T-helper 9 cell (primary cell): ENCODE data around the gene PPP2R5E.
"Not testable (repeated sequence)": the region's sequence is repeated elsewhere in the genome, so short reads cannot be mapped to it uniquely, and the experiment has no call there.

Source experiments
- DNase-seq: peaks from one replicate; pipeline ENCODE4 v3.0.0-alpha.2; 2020
- total RNA-seq, 2 donors: gene quantifications; one replicate each; lab custom pipeline; 2026; lab: John Stamatoyannopoulos, UW

PPP2R5E gene
- total RNA-seq = 40.5 to 51.1 reads per million in 2 donors

DNA sequence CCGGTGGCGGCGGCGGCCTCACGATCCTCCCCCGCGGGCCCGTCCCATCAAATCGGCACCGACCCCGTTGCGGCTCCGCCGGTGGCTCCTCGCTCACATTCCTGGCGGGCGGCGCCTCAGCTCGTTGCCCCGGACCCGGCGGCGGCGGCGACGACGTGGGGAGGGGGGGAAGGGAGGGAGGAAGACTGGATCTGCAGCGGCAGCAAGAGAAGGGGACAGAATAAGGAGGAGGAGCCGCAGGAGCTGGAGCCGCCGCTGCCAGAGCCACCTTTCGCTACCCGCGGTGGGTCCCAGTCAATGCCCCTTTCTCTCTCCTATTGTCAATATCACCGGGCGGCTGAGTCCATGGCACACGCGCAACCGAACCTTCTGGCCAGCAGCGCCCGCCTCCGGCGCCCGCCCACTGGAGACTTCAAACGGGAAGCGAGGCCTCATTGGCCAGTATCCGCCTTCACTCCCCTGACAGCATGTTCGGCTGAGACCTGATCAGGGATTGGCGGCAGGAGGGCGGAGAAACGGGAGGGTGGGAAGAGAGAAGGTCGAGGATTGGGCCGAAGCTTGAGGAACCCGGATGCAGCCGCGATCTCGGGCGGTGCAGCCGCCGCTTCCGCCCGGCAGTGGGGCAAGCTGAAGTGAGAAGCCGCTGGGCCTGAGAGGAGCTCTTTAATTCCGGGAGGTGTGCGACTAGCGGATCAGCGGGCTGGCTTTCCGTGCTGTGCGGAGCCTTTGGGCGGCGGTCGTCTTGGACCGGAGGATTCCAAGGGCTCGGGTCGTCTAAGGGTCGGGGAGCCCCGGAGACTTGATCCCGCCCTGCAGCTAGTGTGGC lies at the start of gene PPP2R5E:
TSS of gene PPP2R5E (minus strand) at position 378 of the 826 bp plus-strand sequence. CDS start 3,692 bp downstream, outside the sequence.
- peak; percentile 93 for DNase-seq

DNA sequence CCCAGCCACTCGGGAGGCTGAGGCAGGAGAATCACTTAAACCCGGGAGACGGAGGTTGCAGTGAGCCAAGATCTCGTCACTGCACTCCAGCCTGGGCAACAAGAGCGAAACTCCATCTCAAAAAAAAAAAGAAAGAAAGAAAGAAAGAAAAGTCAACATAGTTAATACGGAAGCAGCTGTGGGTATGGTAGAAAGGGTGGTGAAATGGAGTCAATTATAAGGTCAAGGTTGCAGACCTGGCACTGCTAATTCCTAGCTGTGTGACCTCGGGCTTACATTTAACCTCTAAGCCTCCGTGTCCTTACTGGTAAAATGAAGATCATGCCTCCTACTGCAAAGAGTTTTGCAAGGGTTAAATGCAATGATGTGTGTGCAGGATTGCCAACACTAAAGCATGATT lies 39.9 kb upstream of the PPP2R5E start:
- not testable (repeated sequence) for DNase-seq

DNA sequence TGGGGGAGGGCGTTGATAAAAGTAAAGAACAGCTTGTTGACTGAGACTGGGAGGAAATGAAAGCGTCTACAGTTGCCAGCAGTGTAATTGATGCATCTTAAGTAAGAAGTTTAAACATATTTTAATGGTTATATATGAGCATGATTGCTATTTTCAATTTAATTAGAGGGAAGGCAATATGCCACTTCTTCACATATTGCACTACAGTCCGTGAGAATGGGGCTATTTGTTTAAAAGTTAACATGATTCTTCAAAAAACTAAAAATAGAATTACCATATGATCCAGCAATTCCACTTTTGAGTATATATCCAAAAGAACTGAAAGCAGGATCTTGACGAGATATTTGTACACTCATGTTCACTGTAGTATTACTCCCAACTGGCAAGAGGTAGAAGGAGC lies 38.3 kb upstream of the PPP2R5E start:
- DNase-seq = no peak

DNA sequence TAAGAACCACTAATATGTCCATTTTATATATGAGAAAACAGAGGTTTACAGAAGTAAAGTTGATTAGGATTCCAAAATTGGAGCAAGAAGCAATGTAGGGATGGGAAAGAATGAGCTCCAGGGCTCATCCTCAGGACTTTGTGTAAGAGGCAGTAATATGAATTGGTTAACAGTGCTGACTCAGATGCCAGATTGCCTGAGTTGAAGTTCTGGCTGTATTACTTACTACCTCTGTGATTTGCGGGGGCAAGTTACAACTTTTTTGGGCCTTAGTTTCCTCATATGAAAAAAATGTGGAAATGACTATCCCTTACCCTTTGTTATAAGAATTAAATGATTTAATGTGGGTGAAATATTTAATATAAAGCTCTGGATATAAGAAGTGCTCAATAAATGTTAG lies 35.1 kb upstream of the PPP2R5E start:
- DNase-seq = no peak

DNA sequence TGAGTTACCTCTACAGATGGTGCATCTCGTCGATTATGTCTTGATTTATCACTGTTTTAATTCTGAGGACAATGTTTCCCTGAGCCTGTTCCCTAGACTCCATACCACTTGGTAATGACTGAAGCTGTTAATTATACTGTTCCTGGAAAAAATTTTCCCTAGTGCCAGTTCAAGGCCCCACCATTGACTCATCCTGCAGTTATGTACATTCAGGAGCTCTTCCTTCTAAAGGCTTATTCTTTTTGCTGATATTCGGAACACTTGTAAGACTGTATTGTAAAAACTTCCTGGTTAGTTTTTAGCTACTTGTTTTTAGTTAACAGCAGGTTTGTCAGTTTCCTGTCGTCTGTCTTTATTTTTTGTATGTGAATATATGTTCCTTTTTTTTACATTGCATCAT lies 30.4 kb upstream of the PPP2R5E start:
- DNase-seq = no peak

DNA sequence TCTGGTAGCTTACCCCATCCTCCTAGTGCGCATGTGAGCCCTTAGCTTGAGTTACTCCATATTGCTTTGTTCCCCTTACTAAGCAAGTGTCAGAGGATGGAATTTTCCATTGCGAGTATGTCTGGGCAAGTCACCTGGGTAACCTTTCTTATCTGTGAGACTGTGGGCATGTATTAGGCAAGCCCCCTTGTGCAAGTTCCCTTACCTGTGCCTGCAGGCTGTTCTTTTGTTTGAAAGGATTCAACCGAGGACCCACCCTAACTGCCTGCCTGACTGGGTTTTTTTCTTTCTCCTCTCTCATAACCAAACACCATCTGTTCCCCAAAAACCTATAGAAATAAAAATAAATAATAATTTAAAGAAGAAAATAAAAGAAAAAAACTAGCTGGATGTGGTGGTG lies 22.3 kb upstream of the PPP2R5E start:
- no peak for DNase-seq

DNA sequence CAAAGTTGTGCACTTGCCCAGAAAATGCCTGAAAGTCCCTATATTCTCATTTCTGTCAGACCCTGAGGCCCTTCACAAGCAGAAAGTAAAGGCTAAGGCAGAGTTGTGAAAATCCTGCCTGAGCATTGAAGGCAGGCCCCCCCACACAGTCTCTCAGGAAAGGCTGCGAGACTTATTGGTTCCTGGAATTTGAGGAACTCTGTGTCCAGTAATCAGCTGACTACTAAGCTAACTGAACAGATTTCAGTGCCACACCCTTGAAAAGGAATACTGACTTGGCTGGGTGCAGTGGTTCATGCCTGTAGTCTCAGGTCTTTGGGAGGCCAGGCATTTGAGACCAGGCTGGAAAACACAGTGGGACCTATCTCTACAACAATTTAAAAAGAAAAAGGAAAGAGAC lies 21.1 kb upstream of the PPP2R5E start:
- DNase-seq = no peak

DNA sequence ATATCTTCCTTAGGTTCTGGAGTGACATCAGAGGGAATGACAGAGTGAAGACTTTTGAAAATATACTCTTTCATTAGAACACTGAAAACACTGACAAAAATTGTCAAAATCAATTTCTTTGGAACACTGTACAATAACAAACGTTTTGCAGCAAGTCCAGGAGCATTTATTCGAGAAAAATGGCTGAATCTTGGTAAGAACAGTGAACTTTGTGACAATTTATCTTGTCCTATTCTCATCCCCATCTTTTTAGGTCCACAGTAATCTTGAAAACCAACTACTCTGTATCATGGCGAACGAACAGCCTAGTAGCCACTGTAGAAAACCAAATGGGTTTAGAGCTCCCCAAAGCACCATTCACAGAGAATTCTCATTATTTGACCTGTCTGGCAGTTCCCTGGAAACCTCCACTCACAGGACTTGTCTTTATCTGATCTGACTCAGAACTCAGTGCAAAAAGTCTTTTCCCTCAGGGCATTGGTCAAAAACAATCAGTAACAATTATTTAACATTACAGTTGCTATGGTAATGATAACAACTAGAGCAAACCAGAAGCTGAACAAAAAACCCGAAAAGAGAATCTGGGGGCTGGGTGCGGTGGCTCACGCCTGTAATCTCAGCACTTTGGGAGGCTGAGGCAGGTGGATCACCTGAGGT lies 20.3 kb upstream of the PPP2R5E start:
- no peak for DNase-seq

DNA sequence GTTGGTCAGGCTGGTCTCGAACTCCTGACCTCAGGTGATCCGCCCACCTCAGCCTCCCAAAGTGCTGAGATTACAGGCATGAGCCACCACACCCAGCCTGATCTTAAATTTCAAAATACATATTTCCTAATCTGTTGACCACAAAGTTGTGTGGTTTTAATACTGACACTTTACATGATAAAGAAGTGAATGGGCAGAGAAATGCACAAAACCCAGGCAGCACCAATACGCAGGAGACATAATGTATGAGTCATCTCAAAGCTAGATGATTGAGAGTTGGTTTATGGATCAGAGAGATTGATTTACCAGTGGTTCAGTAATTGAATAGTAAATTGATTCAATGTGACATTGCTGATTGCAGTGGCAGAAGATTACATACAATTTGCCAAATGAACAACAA lies 19.2 kb upstream of the PPP2R5E start:
- DNase-seq = no peak

DNA sequence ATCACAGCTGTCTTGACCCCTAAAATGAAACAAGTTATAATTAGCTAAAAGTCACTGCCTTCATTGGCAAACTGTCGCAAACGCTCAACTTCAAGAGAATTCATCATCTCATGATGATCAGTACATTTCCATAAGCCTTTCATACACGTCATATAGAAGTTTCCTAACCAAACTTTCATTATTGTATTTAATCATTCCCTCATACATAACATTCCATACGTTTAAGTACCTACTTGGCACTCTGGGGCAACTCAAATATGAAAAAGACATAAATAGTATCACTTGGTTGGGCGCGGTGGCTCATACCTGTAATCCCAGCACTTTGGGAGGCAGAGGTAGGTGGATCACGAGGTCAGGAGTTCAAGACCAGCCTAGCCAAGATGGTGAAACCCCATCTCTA lies 12.4 kb upstream of the PPP2R5E start:
- DNase-seq = no peak

DNA sequence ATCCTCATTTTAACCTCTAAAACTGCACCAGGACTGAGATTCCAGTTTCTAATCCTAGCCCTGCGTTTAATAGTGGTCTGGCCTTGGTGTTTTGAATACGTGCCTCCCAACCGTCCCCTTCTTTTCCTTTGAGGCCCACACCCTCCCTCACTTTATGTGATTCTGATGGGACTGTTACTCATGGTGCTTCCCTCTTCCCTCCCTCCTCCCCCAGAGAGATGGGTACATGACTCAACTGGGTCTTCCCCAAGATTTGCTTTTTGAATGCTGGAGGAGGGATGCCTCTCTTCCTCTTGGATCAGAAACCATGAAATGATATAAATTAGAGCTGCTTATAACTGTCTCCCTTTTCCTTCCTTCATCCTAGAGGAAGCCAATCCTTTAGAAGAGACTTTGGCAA lies 8.2 kb upstream of the PPP2R5E start:
- DNase-seq = no peak

DNA sequence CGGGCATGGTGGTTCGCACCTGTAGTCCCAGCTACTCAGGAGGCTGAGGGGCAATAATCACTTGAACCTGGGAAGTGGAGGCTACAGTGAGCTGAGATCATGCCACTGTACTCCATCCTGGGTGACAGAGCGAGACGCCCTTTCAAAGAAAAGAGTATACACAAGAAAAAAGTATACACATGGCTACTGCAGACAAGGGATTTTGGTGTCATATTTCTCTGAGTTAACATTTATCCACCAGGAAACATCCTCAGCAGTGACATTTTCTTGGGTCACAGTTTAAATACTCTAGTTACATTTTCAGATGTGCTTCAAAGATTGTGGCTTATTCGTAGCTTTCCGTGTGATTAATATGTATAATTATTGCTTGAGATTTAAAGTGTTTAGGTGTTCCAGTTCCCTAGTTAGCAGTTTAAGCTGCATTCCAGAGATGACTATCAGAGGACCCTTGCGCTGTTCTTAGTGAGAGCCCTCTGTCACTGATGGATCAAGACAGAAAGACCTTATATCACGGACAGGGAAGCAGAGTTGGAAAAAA lies 4.7 kb upstream of the PPP2R5E start:
- DNase-seq = no peak

DNA sequence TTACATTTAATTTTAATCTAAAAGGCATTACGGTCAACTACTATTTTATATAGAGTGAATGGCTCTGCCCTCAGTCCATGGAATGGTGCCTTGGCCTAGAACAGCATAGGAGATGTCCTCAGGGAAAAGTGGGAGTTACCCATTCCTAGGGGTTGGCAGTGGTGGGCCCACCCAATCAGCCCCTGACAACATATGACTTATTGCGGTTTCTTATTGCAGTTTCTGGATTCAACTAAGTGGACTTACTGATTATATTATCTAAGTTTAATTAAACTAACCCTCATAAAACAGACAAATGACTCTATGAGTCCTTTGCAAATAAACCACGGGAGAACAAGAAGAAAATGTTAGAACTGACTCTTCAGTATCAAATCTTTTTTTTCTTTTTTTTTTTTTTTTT lies 2.3 kb upstream of the PPP2R5E start:
- DNase-seq = no peak

DNA sequence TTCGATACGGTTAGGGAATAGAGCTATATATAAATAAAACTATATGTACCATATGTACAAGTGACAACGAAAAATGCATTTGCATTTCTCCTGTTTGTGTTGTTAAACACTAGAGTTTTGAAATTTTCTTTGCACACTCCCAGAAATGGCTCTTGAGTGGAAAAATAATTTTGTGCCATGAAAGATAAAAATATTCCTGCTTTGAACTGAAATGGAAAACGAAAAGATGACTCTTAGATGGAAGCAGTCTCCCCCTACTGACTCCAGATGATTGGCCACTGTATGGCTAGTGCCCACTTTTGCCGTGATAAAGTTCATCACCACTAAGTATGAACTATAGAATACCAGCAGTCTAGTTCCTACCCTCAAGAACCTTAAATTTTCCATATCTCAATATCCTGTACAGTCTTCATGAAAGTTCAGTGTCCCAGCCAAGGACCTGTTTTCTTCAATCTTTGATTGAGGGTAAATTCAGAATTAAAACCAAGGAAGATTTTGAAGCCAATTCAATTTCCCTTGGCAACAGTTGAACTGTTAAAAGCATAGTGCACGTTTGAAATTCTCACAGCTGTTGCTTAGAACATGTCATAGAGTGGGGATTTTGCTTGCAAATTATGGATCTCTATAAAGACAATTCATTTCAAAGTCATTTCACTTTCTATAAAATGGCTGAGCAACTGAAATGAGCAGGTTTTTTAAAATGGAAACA lies 1.6 kb upstream of the PPP2R5E start:
- no peak for DNase-seq

DNA sequence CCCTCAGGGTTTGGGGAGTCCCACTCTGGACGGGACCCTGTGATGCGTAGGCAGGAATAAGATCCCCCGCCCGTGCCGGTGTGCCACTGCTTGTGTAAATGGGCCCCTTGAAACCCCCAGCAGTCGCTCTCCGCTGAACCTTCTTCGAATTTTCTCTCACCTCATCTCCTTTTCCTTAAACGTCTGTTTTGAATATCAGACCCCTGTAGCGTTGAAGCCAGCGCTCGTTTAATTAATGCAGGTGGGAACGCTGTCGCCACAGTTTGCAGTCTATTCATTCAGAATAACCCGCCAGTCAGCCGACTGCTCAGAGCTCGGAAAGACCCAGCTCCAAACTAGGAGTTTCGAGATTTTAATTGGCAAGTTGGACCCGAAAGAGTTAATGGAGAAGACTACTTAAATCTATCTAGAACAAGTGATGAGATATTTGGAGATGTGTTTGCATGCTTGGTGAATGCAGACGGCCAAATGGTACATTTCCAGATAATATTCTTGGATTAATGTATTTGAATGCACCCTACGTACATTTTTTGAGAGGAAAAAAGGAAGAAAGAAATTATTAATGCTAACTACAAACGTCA lies 739 bp upstream of the PPP2R5E start:
- DNase-seq = no peak

DNA sequence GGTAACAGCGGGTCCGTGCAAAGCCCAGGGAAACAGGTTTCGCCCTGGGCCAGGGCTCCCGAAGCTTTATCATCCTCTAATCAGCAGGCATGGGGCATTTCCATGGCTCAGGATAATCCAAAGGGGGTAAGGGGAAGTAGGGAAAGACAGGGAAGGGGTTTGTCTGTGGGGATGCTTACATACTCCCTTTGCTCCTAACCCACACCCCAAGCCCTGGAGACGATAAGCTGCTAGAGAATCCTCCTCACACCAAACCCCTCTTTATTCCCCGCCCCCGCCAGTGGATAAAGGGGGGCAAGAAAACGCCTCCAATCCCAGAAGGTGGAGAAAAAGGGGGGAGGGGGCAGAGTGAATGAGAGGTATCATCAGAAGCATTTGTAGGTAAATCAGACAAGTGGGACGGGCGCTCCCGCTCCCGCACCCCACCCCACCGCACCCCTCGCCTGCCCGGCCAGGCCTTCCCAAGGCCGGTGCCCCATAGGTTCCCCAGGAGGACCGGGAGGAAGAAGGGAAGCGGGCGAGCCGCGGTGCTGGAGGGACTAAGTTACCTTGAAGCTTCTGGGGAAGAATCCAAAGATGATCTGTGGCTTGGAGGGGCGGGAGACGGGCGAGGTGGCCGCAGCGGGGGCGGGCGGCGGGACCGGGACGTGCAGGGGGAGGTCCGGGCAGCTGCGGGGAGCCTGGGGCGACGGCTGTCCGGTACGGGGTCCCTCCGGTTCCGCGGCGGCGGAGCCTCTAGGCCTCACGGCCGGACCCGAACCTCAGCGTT lies 762 bp downstream of the PPP2R5E start:
- peak; percentile 4 for DNase-seq

DNA sequence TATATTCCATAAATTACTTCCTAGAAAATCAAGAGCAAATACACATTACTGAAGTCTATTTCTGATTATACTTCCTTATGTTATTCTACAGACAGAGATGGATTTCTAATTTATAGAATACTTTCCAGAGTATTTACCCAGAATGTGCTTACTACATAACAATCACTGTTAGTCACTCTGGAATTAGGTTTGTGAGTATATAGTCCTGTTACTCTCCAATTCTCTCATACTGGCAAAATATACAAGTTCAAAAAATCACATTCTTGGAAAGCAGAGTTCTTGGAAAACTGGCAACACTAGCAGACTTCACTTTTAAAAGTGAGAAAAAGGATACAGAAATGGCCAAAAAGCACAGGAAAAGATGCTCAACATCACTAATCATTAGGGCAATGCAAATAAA lies 7.3 kb downstream of the PPP2R5E start:
- no peak for DNase-seq

DNA sequence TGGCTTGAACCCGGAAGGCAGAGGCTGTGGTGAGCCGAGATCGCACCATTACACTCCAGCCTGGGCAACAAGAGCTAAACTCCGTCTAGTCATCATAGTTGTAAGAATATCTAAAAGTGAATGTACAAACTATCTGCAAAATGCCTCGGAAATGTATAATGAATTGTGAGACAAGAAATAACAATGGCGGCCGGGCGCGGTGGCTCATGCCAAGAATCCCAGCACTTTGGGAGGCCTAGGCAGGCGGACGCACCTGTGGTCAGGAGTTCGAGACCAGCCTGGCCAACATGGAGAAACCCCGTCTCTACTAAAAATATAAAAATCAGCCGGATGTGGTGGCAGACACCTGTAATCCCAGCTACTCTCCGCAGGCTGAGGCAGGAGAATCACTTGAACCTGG lies 9.7 kb downstream of the PPP2R5E start:
- no peak for DNase-seq

DNA sequence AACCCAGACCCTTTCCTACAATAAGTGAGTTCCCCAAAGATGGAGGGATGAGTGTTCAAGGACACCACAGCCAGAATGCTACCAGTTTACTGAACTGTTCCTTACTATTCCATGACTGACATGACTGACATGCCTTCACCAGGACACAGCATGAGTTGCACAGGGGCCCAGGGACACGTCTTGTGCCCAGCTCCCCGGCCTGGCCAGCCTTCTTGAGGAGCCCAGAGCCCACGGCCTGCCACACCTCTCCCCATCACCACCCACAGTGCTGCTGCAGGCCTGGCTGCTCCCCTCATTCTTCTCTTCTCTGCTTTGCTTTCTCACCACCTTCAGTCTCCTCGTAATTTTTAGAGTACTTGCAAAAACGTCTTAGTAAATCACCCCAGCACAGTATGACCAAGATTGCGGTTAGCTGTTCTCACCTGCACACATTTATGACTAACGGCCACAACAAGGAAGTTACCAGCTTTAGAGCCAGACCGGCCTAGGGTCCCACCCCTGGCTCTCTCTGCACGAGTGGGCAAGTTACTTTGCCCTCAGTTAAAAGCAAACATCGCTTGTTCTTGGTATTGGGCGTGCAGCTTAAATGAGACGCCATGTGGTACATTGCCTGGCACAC lies 18.5 kb downstream of the PPP2R5E start:
- DNase-seq = no peak

DNA sequence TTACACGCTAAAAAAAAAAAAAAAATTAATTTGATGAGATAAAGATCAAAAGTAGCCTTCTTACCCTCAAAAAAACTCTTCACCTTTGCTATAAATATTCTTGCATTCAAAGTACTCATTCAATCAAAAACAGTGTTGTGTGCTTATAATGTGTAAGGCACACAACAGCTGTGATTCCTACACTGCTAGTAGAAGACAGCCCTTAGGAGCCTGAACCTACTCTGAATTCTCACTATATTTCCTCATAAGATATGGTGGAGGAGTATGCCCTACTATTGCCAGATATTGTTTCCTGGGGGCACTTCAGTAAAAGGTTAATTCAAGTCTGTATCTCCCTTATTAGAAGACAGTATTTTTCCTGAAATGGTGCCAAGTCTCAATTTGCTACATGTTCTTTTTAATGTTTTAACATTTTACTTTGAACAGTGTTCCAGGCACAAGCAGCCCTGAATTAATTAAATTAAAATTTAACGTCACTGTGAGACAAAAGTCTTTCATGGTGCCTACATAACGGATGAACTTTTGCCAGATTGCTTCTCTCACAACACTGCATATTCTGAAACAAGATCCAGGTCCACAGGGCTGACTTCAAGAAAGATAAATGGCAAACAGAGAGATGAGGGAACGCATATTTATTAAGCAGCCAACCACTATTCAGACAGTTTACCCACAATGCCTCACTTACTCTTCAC lies 19.3 kb downstream of the PPP2R5E start:
- no peak for DNase-seq

DNA sequence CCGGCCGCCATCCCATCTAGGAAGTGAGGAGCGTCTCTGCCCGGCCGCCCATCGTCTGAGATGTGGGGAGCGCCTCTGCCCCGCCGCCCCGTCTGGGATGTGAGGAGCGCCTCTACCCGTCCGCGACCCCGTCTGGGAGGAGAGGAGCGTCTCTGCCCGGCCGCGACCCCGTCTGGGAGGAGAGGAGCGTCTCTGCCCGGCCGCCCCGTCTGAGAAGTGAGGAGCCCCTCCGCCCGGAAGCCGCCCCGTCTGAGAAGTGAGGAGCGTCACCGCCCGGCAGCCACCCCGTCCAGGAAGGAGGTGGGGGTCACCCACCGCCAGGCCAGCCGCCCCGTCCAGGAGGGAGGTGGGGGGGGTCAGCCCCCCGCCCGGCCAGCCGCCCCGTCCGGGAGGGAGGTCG lies 20.7 kb downstream of the PPP2R5E start:
- not testable (repeated sequence) for DNase-seq
